HepG2 (cell line): ENCODE data around the gene ITGB3.

Experiments
- ATF3 ChIP-seq: sonication (generic); formaldehyde crosslinking; IDR thresholded peaks from 2 replicates; pipeline ENCODE4 v1.4.0; 2020; ENCODE audit warnings: missing genetic modification reagents
- CTCF ChIP-seq: sonication (generic); formaldehyde crosslinking; IDR thresholded peaks from 2 replicates; pipeline ENCODE4 v1.5.0; 2020; ENCODE audit warnings: mild to moderate bottlenecking, missing genetic modification reagents, moderate library complexity
- FOXP1 ChIP-seq, 2 experiments: fragments of 450-650 bp in 1 of 2; IDR thresholded peaks; 2 replicates each; pipeline ENCODE4 v1.6.1; 2017 to 2018; ENCODE audit warnings: antibody characterized with exemption in 1 of 2
- TAF1 ChIP-seq: sonication (generic); formaldehyde crosslinking; IDR thresholded peaks from 2 replicates; pipeline ENCODE4 v1.4.0; 2020; ENCODE audit warnings: missing genetic modification reagents
- TP53 ChIP-seq: sonication (generic); formaldehyde crosslinking; conservative IDR thresholded peaks from 2 replicates; pipeline ENCODE4 v1.4.0; 2020; ENCODE audit warnings: missing genetic modification reagents
- U2AF2 ChIP-seq: fragments of 200-400 bp; formaldehyde crosslinking; IDR thresholded peaks from 2 replicates; pipeline ENCODE4 v1.6.1; 2017; ENCODE audit warnings: low read depth, mild to moderate bottlenecking, low read length
- ZBTB1 ChIP-seq: sonication (generic); formaldehyde crosslinking; IDR thresholded peaks from 2 replicates; pipeline ENCODE4 v1.4.0; 2020; ENCODE audit warnings: missing genetic modification reagents, borderline replicate concordance
- ZFP37 ChIP-seq: sonication (generic); formaldehyde crosslinking; IDR thresholded peaks from 2 replicates; pipeline ENCODE4 v1.4.0; 2020; ENCODE audit warnings: missing genetic modification reagents, borderline replicate concordance
- ZNF12 ChIP-seq: sonication (generic); formaldehyde crosslinking; IDR thresholded peaks from 2 replicates; pipeline ENCODE4 v1.5.0; 2020; ENCODE audit warnings: missing genetic modification reagents
- ZNF414 ChIP-seq: sonication (generic); formaldehyde crosslinking; IDR thresholded peaks from 2 replicates; pipeline ENCODE4 v1.5.0; 2020; ENCODE audit warnings: missing genetic modification reagents
- ZNF775 ChIP-seq: sonication (generic); formaldehyde crosslinking; IDR thresholded peaks from 2 replicates; pipeline ENCODE4 v1.4.0; 2020; ENCODE audit warnings: missing genetic modification reagents, mild to moderate bottlenecking, moderate library complexity, borderline replicate concordance
- ZSCAN5A ChIP-seq: sonication (generic); formaldehyde crosslinking; IDR thresholded peaks from 2 replicates; pipeline ENCODE4 v1.8.0; 2022; ENCODE audit warnings: mild to moderate bottlenecking, missing genetic modification reagents, borderline replicate concordance

- TF ChIP-seq FOXP1 (IDR thresholded peaks at IDR 0.05) (no peak), FOXP1 (CRISPR knock-in tag; IDR thresholded peaks at IDR 0.05) (no peak), ZSCAN5A (CRISPR knock-in tag) (no peak), U2AF2 (no peak), ZNF775 (CRISPR knock-in tag) (no peak), ATF3 (CRISPR knock-in tag) (no peak), CTCF (CRISPR knock-in tag) (no peak), TAF1 (CRISPR knock-in tag) (no peak), ZNF12 (CRISPR knock-in tag) (no peak), TP53 (no peak), ZNF414 (CRISPR knock-in tag) (no peak), ZBTB1 (CRISPR knock-in tag) (no peak), ZFP37 (CRISPR knock-in tag) (no peak)
Observed at GRCh38 chr17:47320879-47321502, 67.4 kb downstream of the ITGB3 start.
